Astrocyte of the cerebellum (primary cell): ENCODE data around the gene EXD3.

Source experiments
- DNase-seq: peaks from one replicate; pipeline ENCODE4 v3.0.0-alpha.2; 2011; ENCODE audit warnings: low read depth
- H3K4me3 ChIP-seq: 2 replicates; pipeline ENCODE4 v1.5.1; 2011; ENCODE audit warnings: mild to moderate bottlenecking, low read depth, low read length, moderate library complexity
- in situ Hi-C: cut with HindIII; loops from 2 replicates; pipeline ENCODE4 v1.10.0; 2017; ENCODE audit warnings: low sequenced_read_pairs
- TF ChIP-seq, protein P1 (sequence below): IDR thresholded peaks from 2 replicates; pipeline ENCODE4 v1.5.1; 2012; ENCODE audit warnings: low read length, low read depth, moderate library complexity, mild to moderate bottlenecking; ENCODE audit errors: missing control alignments

EXD3 gene

DNA sequence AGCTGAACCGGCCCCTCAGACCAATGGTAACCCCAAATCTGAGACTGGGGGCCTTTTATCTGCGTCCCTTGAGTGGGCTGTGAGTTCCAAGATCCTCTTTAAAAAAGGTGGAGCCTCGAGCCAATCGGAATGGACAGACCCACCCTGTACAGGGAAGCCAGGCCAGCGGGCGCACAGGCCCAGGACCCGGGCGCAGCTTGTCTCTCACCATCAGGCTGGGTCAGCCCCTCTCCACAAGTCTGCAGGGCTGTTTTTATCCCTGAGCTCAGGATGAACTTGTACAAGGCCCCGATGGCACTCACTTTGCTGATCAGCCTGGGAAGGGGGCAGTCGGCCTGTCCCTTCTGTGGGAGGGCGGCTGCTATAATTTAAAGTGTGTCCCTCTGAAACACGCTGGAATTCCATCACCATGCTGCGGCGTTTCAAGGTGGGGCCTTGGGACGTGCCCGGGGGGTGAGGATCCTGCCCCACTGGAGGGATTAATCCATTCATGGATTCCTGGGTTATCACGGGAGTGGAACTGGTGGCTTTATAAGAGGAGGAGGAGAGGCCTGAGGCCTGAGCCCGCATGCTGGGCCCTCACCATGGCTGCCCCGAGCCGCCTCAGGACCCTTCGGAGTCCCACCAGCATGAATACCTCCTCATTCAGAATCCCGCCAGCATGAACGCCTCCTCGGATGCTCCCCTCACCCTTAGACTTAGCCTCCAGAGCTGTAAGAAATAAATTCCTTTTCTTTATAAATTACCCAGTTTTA, 14.1 kb downstream of the EXD3 start:
- DNase-seq = no peak
- H3K4me3 ChIP-seq = no peak overlapping the region
- in situ Hi-C loops = no loop called here
- TF ChIP-seq, protein P1, sequence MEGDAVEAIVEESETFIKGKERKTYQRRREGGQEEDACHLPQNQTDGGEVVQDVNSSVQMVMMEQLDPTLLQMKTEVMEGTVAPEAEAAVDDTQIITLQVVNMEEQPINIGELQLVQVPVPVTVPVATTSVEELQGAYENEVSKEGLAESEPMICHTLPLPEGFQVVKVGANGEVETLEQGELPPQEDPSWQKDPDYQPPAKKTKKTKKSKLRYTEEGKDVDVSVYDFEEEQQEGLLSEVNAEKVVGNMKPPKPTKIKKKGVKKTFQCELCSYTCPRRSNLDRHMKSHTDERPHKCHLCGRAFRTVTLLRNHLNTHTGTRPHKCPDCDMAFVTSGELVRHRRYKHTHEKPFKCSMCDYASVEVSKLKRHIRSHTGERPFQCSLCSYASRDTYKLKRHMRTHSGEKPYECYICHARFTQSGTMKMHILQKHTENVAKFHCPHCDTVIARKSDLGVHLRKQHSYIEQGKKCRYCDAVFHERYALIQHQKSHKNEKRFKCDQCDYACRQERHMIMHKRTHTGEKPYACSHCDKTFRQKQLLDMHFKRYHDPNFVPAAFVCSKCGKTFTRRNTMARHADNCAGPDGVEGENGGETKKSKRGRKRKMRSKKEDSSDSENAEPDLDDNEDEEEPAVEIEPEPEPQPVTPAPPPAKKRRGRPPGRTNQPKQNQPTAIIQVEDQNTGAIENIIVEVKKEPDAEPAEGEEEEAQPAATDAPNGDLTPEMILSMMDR = no peak

GRCh38 chr9:137407590-137408300, 15.2 kb downstream of the EXD3 start:
- in situ Hi-C loops = no loop called here
- peak overlapping the region; percentile 14 for H3K4me3 ChIP-seq
- DNase-seq = peak; percentile 28
- TF ChIP-seq, protein P1 = no peak

DNA sequence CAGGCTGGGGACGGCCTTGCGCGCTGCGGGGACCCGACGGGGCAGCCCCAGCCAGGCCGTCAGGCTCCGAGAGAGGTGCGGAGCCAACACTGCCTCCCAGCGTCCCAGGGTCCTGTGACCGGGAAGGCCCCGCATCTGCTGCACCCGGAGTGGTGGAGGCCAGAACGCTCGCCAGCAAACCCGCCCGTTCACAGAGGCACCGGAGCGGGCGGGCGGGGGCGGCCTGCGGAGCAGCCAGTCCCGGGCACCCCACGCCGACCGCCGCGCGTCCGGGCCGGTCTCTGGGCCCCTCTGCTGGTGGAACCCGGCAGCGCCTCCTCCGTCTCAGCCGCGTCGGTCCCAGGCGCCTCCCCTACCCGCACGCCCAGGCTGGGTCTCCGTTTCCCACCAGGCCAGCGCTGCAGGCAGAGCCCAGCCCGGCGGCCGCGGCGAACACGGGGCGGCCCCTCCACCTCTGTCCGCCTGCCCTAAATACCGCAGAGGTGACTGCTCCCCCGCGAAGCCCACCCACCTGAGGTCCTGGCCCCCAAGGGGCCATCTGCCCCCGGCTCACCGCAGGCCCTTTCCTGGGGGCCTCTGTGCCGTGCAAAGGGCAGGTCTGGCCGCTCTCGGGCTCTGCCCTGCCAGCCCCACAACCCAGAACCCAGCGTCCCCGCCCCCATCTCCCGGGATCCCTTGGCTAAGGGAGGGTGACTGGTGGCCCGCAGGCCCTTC, 15.9 kb downstream of the EXD3 start:
- in situ Hi-C loops = no loop called here
- peak overlapping the region; percentile 23 for H3K4me3 ChIP-seq
- DNase-seq = no peak
- TF ChIP-seq, protein P1 = peak; percentile 65

- no peak for DNase-seq
- TF ChIP-seq, protein P1 = no peak
- H3K4me3 ChIP-seq = no peak overlapping the region
- in situ Hi-C loops = no loop called here
These were observed 16.7 kb downstream of the EXD3 start for GRCh38 chr9:137406085-137406760.

GRCh38 chr9:137405677-137406081, 17.3 kb downstream of the EXD3 start:
- in situ Hi-C loops = no loop called here
- no peak overlapping the region for H3K4me3 ChIP-seq
- TF ChIP-seq, protein P1 = no peak
- no peak for DNase-seq

DNA sequence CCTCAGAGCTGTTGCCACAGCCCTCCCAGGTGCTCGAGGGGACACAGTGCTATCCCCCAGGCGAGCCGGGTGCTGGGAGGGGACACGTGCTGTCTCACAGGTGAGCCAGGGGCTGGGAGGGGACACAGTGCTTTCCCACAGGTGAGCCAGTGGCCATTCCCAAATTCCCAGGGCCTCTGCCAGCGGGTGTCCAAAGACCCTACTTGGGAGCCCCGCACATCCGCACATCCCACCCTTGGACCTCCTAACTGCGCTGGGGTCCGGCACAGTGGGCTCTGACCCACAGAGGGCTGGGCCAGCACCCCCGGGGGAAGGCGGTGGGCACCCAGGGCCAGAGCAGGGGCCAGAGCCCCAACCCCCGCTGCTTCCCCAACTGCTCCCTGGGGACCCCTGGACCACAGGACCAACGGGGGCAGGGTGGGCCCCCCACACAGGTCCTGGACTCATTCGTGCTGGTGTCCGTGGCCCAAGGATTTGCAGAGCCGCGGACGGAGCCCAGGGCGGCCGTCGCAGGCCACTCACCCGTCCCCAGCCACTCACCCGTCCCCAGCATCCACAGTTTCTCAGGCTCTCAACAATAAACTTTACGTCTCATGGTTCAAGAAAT, 17.9 kb downstream of the EXD3 start:
- no peak overlapping the region for H3K4me3 ChIP-seq
- no peak for DNase-seq
- TF ChIP-seq, protein P1 = no peak
- in situ Hi-C loops = no loop called here
